Upper lobe of right lung (tissue), 1 donor: Measurements from ENCODE around the gene ALKBH6. TPM values are rescaled to one million over a fixed set of nuclear protein-coding genes. Genes with fewer than 3 reads are reported as not detected.
A peak's percentile ranks its signal among the peaks of the same experiment; 100 is the strongest.

ENCODE experiments used
- ATAC-seq: fragments of 200-7000 bp; cut with Tn5 transposase; one replicate; pipeline ENCODE4 v1.9.1; 2020; ENCODE audit warnings: mild to moderate bottlenecking, moderate library complexity
- DNase-seq: peaks from one replicate; pipeline ENCODE4 v3.0.0-alpha.2; 2020
- H3K27ac ChIP-seq: fragments of 200-600 bp; one replicate; pipeline ENCODE4 v1.8.0; 2022
- H3K27me3 ChIP-seq: fragments of 200-600 bp; one replicate; pipeline ENCODE4 v1.8.0; 2022; ENCODE audit warnings: mild to moderate bottlenecking
- H3K36me3 ChIP-seq: fragments of 200-600 bp; one replicate; pipeline ENCODE4 v1.8.0; 2022
- H3K4me1 ChIP-seq: fragments of 200-600 bp; one replicate; pipeline ENCODE4 v1.8.0; 2022
- H3K4me3 ChIP-seq: fragments of 200-600 bp; one replicate; pipeline ENCODE4 v1.8.0; 2022; ENCODE audit warnings: mild to moderate bottlenecking
- H3K9me3 ChIP-seq: fragments of 200-600 bp; one replicate; pipeline ENCODE4 v1.8.0; 2022
- intact Hi-C: fragments of 100-400 bp; cut with DNase I; formaldehyde crosslinking; loops from one replicate; pipeline ENCODE4 v1.11.0; 2022
- total RNA-seq: library from RNA; stranded (reverse); fragmentation: NEBNext Ultra II Directional; extraction: Animal tissue kit (Norgen Biotek cat#: 25700); gene quantifications from one replicate; pipeline ENCODE4 v1.2.1, GENCODE V29; 2021
- TF ChIP-seq, protein P1 (sequence below): fragments of 200-600 bp; IDR thresholded peaks from one replicate; pipeline ENCODE4 v1.8.0; 2022; ENCODE audit warnings: antibody characterized with exemption
- donor health status: DM: no; HTN: yes; CAD: no; lungs with severe emphysema.

ALKBH6 gene
- total RNA-seq, 1 donor from 2014 or later = 18.7 TPM

DNA sequence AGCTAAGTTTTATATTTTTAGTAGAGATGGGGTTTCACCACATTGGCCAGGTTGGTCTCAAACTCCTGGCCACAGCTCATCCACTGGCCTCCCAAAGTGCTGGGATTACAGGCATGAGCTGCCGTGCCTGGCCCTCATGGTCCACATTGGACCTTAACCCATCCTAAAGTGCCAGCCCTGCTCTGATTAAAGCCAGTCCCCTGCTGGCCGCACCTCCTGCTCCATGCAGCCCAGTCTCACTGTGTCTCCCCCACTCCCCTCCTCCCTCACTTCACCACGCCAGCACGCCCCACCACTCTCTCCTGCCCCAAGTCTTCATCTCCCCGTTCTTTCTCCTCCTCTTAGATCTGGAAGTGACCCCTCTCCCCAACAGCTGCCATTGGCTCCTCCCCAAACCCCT lies 35.7 kb downstream of the ALKBH6 start:
- DNase-seq (no peak), ATAC-seq (no peak)
- H3K27me3 ChIP-seq = no peaks in the 10 kb centered on the region
- TF ChIP-seq, protein P1, sequence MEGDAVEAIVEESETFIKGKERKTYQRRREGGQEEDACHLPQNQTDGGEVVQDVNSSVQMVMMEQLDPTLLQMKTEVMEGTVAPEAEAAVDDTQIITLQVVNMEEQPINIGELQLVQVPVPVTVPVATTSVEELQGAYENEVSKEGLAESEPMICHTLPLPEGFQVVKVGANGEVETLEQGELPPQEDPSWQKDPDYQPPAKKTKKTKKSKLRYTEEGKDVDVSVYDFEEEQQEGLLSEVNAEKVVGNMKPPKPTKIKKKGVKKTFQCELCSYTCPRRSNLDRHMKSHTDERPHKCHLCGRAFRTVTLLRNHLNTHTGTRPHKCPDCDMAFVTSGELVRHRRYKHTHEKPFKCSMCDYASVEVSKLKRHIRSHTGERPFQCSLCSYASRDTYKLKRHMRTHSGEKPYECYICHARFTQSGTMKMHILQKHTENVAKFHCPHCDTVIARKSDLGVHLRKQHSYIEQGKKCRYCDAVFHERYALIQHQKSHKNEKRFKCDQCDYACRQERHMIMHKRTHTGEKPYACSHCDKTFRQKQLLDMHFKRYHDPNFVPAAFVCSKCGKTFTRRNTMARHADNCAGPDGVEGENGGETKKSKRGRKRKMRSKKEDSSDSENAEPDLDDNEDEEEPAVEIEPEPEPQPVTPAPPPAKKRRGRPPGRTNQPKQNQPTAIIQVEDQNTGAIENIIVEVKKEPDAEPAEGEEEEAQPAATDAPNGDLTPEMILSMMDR = no peak
- no peaks in the 10 kb centered on the region for H3K9me3 ChIP-seq
- intact Hi-C loops = no loop called here
- H3K4me3 ChIP-seq = no peak overlapping the region
- no peak overlapping the region for H3K27ac ChIP-seq
- H3K4me1 ChIP-seq = no peaks in the 10 kb centered on the region
- H3K36me3 ChIP-seq = no peaks in the 10 kb centered on the region

DNA sequence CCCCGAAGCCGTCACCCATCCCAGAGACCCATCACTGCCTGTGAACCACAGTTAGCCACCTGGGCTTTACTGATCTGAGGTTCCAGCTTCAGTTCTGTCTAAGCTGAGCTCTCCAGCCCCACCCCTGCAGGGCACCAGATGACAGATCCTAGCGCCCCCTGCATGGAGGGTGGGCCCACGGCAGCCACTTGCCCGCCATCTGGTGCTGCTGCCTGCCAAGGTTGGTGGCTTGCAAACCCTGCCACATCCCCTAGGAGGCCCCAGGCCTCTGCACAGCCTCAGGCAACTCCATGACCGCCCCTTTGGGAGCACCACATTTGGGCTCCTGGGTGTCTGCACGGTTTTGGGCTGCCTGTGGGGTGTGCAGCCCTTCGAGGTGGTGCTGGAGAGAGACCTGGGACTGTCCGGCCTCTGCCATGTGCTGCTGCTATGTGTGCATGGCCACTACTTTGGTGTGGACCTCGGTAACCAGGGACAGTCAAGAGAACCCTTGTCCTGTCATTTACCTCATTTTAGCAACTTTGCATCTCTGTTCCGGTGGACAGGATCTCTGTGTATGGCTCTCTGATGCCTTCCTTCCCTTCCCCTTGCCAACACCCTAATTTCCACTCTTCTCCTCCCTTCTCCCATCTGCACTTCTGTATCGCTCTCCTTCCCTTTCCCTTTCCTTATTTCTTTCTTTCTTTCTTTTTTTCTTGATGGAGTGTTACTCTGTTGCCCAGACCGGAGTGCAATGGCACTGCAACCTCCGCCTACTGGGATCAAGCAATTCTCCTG lies 36.4 kb downstream of the ALKBH6 start:
- Histone ChIP-seq H3K4me1 (no peaks in the 10 kb centered on the region), H3K4me3 (no peak overlapping the region), H3K36me3 (no peaks in the 10 kb centered on the region), H3K27me3 (no peaks in the 10 kb centered on the region), H3K9me3 (no peaks in the 10 kb centered on the region), H3K27ac (no peak overlapping the region)
- ATAC-seq (peak; percentile 14), DNase-seq (no peak)
- intact Hi-C loops = no loop called here
- TF ChIP-seq, protein P1 = no peak

DNA sequence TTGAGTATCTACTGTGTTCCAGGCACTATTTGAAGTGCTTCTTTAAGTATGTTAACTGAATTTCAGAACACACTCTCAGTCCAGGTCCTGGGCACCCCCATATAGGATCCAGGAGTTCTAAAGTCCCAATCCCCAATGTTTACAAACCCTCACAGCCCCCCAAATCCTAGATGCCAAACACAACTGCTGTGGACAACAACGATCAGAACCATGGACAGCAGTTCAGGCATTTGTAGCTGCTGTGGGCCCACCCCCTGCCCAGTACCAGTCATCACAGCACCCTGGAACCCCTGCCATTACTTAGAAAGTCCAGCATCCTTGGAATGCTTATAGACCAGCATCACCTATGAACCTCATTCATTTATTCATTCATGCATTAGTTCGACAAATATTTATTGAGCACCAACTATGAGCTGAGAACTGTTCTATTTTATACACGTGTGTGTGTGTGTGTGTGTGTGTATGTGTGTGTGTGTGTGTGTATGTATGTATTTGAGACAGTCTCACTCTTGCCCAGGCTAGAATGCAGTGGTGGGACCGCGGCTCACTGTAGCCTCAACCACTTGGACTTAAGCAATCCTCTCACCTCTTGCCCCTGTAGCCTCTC lies 38.3 kb downstream of the ALKBH6 start:
- Histone ChIP-seq H3K9me3 (no peaks in the 10 kb centered on the region), H3K27ac (no peak overlapping the region), H3K27me3 (no peaks in the 10 kb centered on the region), H3K36me3 (no peaks in the 10 kb centered on the region), H3K4me1 (no peaks in the 10 kb centered on the region), H3K4me3 (no peak overlapping the region)
- ATAC-seq (no peak), DNase-seq (no peak)
- intact Hi-C loops = no loop called here
- TF ChIP-seq, protein P1 = no peak

DNA sequence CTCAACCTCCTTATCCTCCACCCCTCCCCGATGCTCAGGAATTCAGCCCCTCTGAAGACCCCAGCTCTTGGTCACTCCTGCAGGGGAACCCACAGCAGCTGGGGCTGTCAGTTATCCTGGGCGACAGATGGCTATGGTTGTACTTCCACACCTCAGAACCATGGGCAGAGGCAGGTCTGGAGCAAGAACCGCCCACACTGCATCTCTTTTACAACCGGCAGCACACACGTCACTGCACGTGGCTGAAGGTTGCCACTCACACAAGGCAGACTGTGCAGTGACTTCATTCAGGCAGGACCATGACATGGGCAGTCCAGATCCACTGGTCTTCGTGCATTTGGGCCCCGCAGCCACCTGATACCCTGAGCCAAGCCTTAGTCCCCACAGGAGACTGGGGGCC lies 40.5 kb downstream of the ALKBH6 start:
- H3K27ac ChIP-seq = no peak overlapping the region
- ATAC-seq (no peak), DNase-seq (no peak)
- no peaks in the 10 kb centered on the region for H3K9me3 ChIP-seq
- no peaks in the 10 kb centered on the region for H3K36me3 ChIP-seq
- H3K27me3 ChIP-seq = no peaks in the 10 kb centered on the region
- H3K4me1 ChIP-seq = no peaks in the 10 kb centered on the region
- intact Hi-C loops = no loop called here
- TF ChIP-seq, protein P1 = no peak
- no peak overlapping the region for H3K4me3 ChIP-seq

DNA sequence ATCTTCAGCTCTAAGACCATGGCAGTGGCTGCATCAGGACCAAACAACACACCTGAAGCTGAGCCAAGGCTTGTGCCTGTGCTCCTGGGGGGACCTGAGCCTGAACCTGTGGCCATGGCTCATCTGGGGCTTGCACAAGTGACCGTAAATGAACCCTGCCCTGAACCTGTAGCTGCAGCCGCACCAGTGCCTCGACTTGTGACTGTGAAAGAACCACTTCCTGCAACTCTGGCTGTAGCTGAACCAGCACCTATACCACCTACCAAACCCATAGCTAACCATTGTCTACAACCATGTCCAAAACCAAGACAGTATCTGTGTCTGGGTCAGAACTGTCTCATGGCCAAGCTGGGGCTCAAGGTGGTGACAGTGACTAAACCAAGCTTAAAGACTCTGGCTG lies 47.2 kb downstream of the ALKBH6 start:
- no peak for DNase-seq
- H3K4me1 ChIP-seq = no peaks in the 10 kb centered on the region
- H3K36me3 ChIP-seq = no peaks in the 10 kb centered on the region
- no peak overlapping the region for H3K27ac ChIP-seq
- H3K4me3 ChIP-seq = no peak overlapping the region
- H3K9me3 ChIP-seq = no peaks in the 10 kb centered on the region
- TF ChIP-seq, protein P1 = no peak
- ATAC-seq = no peak
- intact Hi-C loops = no loop called here
- H3K27me3 ChIP-seq = peaks cover 12% of the 10 kb centered on the region
